GM18909 (cell line): ENCODE results near the gene LRBA.

ENCODE experiments used
- ATAC-seq: cut with Tn5 transposase; IDR thresholded peaks from one replicate; pipeline ENCODE4 v1.9.1; 2021; ENCODE audit warnings: mild to moderate bottlenecking; ENCODE audit not compliant: unreplicated experiment, poor library complexity

LRBA gene

DNA sequence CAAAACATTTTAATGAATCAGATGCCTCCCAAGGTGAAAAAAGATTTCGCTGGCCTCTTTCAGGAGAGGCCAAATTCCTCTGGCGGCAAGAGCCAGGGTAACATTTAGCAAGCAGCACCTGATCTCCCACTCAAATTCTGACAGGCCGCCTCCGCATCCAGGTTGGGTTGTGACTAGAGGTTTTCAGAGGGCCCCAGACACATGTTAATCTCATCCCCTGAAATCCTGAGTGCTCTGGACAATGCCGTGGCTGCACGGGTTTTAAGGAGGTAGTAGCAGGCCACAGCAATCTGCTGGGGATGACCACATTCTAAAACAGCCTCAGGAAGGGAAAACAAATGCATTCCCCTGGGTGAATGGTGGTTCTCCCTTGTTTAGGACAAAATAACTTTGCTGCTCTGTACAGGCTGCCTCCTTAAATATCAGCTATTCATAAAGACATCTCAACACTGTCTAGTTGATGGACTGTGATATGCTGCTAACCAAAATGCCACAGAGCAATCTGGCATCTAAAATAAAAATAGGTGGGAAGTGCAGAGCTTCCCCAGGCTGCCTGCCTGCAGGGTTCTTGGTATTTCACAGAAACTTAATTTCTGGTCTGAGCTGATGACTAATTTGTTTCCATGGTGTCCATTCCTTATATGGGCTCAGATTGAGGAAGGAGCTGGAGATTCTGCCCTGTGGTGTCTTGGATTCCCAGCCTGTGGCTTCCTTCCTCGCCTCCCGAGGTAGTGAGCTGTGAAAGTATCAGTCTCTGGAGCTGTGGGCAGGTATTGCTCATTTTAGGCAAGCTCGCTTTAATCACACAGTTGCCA, 734.8 kb downstream of the LRBA start:
- no peak for ATAC-seq

DNA sequence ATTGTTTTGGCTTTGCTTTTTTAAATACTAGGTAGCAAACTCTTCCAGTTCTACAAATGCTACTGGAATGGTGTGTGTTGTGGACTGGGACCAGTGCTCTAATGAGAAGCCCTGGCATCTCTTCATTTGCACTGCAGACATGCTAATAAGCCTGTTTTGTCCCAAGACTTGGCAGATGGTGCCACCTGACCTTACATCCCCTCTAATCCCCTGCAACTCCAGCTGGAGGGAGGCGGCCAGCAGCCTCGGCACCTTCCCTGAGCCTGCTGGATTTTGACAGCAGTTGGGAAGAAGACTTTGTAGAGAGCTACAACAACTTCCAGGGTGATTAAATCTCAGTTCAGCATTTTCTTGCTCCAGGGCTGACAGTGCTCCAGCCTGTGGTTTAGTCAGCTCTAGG, 736.9 kb downstream of the LRBA start:
- no peak for ATAC-seq

DNA sequence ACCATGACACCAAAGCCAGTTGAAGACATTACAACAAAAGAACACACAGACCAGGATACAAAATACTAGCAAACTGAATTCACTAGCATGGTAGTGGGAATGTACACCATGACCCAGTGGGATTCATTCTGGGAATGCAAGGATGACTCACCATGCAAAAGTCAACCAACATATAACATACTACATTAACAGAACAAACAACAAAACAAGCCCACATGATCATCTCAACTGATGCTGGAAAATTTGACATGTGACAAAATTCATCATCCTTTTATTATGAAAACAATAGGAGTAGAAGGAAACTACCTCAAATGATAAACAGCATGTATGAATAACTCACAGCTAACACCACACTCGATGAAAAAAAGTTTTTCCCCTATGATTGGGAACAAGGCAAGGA, 746.6 kb downstream of the LRBA start:
- ATAC-seq: no peak

DNA sequence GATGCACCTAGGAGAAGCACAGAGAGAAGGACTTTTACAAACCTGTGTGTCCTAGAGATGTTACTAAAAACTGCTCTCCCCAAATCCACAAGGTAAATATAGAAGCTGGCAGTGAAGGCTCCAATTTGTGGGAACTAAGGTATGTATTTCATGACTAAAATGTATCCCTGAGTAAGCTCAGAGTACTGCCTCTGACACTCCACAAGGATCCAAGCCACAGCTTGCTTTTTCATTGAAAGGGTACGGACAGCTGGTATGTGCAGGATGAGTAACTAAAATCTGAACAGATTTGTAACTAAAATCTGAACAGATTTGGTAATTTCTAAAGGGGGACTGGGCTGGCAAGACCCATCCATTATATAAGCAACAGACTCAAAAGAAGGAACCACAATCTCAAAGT, 749.3 kb downstream of the LRBA start:
- no peak for ATAC-seq

DNA sequence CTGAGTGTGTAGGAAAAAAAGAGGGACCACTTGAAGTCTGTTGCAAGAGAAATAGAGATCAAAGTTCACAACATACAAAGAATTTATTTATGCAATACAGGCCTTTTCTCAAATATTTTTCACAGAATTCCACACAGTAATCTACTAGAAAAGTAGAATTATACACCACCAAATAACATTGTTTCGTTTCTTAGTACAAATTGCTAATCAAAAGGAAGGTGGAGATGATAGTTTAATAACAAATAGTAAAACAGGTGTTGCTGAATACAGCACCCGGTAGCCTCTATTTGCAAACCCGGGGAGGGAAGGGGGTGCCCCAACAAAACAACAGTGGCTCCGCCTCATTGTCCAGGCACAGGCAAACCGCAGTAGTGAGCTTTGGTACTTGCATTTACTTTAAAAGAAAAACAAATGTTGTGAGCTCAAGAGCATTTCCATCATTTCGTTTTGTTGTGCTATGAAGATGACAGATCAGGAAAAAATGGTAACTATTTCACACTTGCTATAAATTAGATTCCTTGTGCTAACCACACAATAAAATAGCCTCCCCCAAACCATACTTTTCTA, 750.4 kb downstream of the LRBA start:
- ATAC-seq: no peak

DNA sequence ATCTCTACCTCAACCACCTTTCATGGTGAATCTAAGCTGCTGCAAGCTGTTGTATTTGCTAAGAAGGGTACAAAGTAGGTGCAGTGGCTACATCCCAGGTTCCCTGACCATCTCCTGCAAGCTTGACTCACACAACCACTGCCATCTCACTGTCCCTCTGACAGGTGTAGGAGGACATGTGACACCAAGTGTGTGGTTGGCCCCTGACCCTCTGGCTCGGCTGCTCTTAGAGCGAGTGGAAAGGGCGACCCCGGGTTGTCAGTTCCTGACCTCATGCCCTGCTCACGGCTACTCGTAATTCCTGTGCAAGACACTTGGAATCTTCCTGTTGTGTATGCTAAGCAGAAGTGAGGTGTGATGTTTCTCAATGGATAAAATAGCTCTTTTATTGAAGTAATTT, 752.5 kb downstream of the LRBA start:
- no peak for ATAC-seq

DNA sequence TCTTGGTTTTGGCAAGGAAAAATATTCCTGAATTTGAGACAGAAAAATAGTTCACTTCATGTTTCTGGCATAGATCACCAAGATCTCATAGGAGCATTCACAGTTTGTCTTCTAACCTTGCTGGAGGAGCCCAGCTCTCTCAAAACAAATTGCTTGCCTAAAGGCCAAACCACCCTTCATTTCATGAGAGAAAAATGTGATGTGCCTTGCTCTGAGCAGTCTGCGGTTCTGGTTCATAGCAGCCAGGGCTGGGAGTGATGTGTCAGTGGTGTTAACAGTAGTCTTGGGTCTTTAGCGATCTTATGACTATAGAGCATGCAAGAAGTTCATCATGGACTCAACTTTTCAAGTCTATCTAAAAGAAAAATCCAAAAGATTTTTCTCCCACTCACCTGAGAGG, 753.5 kb downstream of the LRBA start:
- ATAC-seq: no peak

DNA sequence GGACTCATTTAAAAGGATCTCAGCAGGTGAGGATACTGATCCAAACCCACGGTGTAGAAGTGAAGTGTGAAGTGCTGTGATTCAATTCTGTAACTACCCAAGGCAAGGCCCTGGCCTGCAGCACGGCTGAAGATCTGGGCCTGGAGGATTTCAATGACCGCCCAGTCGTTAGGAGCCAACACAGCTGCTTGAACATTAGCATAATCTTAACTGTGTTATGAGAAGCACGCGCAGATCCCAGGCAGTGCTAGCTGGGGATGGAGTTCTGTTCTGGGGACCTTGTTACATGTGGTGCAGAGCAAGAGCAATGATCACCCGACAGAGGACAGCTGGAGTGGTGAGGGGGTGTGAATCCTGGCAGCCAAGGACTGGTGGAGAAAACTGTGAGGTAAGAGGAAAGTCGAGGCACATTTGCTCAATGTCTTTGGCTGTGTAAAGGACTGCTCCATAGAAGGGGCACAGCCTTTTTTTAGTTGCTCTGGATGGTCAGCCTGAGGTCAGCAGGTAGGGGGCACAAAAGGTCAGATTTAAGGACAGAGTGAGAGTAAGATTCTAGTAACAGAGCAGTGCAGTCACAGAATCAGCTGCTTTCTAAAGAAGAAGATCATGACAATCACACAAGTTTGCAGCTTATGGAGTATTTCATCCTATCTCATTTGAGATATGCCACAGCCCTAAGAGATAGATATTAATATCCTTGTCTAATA, 755.1 kb downstream of the LRBA start:
- ATAC-seq: no peak

DNA sequence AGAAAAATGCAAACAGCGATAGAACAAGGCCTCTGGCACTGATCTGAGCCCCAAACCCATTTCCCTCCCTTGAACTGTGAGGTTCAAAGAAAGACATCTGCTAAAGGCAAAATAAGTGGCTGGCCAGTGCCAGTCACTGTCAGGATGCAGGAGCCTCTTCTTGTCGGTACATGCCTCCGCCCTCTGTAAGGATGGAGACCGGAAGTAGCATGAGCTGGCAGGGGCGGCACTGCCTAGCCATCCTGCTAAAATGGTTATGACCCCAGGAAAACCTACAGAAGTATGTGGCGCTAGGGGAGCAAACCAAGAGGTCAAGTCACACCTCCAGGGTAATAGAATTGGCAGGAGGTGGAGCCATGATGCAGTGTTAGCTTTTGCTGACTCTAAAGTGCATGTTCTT, 756.5 kb downstream of the LRBA start:
- no peak for ATAC-seq

DNA sequence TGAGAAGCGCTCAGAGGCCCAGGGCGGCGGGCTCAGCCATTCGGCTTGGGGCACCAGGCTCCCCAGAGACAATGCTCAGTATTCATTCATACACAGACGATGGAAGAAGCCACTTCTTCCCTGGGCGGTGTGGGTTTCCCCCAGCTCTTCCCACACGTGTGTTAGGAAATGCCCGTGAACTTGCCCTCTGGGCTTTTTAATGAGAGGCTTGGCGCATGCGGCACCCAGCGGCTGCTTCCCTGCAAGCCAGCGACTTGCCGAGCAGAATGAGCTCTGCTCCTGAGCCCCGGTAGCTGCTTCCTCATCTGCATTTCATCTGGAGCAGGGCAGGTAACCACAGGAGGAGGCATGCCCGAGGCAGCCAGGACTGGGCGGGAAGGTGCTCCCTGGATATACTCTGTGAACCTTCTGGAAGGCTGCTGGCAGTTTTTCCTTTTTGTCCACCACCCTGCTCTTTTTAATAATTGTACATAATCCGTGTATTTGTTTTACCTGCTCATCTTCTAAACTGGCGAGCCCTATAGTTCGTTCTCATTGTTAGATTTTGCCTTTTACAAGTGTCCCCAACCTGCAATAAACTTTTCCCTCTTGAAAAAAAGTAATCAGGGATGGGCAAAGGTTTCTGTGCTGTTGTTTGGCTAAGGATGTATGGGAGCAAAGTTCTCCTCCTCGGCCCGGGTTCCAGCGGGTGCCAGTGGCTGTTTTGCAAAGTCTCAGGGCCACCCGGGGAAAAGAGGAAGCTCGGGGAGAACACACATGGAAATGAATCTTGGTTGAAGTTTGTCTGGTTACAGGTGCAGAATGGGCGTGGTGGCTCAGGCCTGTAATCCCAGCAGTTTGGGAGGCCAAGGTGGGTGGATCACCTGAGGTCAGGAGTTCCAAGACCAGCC, 758.0 kb downstream of the LRBA start:
- no peak for ATAC-seq

DNA sequence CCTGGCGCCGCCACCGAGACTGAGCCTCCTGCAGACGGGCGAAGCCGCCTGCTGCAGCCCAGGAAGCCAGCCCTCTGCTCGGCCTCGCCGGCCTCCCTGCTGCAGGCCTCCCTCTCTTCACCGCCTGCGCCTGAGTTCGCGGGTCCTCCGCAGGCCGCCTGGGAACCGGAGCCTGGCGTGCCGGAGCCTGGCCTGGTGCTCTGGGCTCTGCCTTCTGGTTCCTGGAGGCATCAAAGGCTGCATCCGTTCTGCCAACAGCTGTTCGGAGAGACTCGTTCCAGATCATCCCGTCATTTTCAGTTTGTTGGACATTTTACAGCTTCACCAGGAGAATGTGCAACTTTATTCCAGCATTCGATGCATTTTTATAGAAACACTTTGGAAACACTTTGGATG, 758.9 kb downstream of the LRBA start:
- ATAC-seq: no peak

DNA sequence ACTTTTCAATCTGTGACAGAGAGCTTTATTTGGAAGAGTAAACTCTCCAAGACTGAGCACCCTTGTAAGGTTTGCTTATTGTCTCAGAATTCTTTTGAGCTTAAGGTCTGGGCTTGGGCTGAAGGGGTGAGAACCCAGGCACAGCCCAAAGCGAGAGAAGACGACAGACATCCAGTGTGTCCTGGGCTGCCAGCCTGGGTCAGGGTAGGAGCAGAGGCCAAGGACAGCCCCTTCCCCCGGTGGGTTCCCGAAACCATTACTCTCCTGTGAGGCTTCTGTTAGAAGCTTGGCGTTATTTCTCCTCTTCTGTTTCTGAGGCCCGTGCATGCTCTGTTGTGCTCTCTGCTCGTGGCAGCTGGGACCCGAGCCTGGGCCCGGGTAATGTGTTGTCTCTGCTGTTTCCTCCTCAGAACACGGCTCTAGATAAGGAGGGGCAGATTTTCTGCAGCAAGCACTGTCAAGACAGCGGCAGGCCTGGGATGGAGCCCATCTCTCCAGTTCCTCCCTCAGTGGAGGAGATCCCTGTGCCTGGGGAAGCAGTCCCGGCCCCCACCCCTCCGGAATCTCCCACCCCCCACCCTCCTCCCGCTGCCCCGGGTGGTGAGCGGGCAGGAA, 759.4 kb downstream of the LRBA start:
- ATAC-seq: no peak

DNA sequence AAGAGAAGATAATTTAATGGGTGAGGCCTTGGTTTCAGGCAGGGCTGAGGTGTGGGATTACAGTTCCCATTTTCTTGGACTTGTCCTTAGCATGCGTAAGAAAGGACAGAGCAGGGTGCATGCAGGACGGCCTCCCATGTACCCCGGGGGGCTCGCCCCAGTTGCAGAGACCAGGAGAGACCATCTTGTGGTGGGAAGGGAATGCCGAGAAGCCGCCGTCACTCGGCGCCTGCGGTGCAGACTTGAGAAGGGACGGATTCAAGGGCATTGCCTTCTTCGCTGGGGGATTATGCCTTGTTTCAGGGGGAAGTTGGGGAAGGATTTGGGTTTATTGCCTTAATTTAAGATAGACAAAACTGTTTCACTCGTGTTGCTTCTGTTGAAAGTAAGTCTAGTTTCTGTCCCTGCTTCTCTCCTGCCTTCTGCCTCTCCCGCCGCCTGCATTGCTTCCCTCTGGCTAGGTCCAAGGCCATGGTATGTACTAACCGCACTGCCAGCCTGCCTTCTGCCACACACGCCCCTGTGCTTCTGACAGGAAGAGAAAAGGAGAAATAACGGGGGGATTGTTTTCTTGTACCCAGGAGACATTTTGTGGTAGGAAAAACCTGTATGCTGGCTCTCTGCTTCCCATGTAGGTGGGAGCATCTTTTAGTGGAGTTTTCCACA, 761.0 kb downstream of the LRBA start:
- no peak for ATAC-seq

DNA sequence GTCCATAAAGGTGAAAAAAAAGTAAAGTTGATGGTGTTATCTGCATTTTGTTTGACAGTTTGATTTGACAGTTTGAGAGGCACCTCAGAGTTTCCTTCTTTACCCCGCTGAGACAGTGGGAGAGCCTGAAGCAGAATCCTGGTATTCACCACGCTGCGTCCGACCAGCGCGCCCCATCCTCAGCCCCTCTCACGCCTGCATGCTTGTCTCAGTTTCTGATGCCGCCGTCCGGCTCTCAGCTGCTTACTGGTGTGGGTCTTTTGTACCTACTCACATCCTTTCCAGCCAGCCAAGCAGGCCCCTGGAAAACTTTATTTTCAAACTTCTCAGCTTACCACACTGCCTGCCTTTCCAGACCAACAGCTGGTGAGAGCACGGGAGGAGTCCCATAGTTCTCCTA, 761.7 kb downstream of the LRBA start:
- no peak for ATAC-seq

DNA sequence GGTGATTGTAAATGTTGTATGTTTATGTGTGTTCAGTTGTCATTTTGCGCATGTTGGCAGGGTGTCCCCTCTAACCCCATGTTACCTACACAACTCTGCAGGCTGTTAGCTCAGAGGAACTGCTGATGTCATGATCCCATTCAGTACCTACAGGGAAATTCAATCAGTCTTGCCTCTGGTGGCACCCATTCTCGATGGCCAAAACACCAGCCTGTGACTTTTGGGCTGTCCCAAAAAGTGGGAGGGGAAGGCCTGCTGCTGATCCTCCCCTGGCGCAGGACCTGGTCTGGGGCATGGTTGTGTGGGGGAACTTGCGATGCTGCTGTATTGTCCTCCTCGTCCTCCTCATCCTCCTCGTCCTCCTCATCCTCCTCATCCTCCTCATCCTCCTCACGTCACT, 762.3 kb downstream of the LRBA start:
- ATAC-seq: no peak

DNA sequence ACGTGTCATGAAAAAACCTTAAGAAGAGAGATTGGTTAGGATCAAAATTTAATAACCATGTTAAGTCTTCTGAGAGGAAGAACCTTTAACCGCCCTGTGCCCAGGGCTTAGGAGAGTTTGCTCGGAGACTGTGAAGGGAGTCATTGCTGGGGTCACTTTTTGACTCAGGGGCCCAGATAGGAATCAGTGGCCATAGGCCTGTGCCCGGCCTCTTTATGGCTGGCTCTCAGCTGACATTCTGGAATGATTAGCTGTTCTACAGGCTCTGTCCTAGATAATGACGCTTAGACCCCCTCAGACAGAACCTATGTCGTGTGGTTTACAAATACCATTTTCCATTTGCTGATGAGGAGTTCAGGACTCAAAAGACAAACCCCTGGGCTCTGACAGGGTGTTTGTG, 762.8 kb downstream of the LRBA start:
- no peak for ATAC-seq

DNA sequence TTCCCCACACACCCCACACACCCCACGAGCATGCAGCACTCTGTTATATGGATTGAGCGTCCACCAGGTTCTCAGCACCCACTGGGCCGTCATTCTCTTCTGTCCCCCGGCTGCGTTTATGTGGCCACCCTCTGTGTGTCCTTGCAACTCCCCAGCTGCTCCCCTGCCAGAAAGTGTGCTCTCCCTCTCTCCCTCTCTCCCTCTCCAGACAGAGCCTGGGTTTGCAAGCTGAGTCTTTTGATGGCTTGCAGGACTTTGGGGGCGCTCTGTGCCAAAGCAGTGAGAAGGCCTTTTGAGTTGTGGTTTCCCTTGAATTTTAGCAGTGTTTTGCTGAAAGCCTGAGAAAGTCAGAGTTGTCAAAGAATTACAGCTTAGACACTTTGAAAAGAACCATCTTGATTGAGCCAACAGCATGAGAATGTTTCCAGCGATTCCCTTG, 763.3 kb downstream of the LRBA start:
- ATAC-seq: no peak

DNA sequence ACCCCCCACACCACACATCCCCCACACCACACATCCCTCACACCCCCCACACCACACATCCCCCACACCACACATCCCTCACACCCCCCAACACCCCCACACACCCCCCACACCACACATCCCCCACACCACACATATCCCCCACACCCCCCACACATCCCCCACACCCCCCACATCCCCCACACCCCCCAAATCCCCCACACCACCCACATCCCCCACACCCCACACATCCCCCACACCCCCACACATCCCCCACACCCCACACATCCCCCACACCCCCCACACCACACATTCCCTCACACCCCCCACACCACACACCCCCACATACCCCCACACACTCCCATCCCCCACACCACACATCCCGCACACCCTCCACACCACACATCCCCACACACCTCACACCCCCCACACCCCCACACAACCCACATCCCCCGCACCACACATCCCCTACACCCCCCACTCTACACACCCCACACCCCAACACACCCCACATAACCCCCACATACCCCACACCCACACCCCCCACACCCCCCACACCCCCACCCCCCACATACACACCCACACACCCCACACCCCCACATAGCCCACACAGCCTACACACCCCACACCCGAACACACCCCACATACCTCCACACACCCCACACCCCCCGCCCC, 764.0 kb downstream of the LRBA start:
- ATAC-seq: no peak

DNA sequence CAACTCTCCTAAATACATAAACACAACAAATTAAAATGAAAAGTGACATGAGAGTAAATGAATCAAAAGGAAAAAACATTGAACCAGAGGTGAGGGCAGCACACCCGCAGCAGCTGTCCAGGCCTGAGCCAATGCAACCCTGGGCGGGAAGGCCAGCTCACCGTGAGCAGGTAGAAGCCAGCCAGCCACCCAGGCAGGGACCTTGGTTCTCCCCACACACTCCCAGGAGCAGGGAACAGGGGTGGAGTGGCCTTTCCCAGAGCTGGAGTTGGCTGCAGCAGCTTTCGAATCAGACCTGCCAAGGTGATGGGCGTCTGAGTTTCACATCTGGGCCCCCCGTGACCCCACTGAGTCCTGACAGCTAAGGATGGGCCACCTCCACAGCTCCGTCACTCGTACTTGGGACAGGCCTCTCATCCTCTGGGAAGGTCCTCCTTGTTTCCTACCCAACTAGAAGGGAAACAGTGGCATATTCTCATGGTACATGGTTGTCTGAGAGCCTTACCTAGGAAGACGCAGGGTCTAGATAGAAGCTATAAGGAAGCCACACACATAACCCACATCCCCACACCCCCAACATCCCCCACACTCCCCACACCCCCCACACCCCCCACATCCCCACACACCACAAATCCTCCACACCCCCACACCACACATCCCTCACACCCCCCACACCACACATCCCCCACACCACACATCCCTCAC, 764.6 kb downstream of the LRBA start:
- ATAC-seq: no peak
